HG02763 (cell line): Measurements from ENCODE around the gene MPDZ.

Source experiments
- ATAC-seq: cut with Tn5 transposase; IDR thresholded peaks from one replicate; pipeline ENCODE4 v1.9.1; 2021; ENCODE audit warnings: mild to moderate bottlenecking, moderate library complexity; ENCODE audit not compliant: unreplicated experiment

Gene MPDZ

GRCh38 chr9:13142776-13143175 is 136.7 kb downstream of the MPDZ start:
- ATAC-seq: no peak

GRCh38 chr9:13141629-13142028 is 137.9 kb downstream of the MPDZ start:
- ATAC-seq: no peak

DNA sequence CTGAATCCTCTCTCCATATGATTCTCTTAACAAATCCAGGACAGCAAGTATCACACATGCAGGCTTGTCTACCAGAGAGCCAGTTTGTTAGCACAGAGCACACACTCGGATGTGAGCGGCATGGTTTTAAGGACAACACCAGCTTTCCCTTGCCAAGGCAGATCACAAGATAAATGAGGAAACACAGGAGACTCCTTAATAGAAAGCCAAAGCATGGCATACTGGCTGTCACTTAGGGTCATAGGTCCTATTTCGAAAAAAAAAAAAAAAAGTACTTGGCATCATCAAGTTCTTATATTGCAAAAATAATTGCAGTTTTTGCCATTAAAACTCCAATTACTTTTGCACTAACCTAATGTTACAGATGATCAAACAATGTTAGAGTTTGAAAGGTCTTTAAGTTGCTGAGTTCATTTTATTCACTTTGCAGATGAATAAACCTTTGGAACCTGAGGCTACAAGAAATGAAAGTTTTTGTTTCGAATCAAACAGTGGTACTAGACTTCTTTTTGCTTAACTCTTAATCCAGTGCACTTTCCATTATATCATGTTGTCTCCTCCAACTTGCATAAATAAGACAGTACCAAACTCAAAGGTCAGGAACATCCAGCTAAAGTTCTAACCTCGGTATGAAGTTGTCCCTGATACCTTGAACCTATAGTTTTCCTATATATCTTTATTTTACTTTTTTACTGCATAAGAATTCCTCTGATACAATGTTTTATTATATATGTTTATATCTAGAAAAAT is 138.5 kb downstream of the MPDZ start:
- ATAC-seq: no peak

DNA sequence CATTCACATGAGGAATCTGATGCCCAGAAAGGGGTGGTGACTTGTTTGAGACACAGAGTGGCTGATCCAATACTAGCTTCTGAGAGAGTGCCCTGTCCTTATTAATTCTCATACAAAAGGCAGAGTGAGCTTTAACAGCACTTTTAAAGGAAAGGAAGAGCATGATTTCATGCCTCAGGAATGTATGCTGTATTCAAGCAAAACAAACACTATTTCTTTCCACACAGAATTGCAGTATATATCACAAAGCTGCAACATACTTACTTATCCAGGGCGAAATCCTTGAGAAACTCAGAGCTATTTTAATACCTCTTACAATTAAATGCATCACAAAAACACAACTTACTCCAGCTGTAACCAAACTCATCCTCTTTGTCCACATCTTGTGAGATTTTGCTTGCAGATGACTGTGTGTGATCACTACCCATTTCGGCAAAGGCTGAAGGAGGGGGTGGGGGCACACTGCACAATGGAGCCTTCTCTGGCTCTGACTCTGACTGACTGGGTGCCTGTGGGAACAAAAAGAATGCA is 139.8 kb downstream of the MPDZ start:
- ATAC-seq: no peak

DNA sequence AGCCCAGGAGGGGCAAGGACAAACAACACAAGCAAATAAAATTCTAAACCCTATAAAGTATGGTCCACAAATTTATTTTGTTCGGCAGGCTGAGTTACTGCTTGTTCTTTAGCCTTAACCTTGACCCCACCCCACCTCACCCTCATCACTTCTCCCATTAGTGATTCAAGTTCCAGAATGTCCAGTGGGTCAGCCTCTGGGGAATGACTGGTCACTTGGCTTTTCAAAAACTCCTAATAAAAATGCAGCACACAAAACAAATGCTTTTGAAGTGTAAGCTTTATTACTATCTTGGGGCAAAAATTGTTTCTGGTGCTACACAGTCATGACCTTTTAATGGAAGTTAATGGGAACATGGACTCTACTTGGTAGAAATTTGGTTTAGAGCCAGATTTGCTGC is 142.1 kb downstream of the MPDZ start:
- no peak for ATAC-seq

DNA sequence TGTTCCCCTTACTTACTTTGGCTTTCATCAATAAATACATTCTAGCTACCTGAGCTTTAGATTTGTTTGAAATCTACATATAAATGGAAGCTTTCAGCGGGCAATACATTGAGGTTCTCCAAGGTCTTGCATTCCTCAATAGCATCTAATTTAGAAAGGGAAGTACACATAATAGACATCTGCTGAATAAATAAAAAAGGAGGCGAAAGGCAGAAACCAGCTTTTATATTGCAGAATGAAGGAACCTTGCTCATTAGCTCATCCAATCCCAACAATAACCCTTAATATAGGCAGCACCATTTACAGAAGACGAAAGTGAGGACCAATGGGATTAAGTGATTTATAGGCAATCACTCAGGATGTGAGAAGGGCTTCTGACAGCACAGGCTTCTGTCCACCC is 147.5 kb downstream of the MPDZ start:
- ATAC-seq: no peak

DNA sequence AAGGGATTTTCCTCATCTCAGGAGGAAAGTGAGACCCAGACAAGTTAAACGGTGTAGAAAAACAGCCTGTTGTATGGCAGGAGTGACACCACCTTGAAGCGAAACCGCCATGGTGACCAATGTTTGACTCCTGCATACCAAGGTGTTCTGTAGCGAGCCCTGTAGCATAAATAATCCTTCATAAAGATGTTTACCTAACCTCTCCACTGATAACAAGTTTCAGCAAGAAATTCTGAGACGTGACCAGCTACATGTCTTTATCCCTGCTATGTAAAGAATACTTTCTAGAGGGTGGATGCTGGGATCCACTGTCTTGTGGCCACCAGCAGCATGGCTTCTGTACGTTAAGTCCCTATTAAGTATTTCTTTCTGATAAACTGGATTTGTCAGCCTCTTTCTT is 148.1 kb downstream of the MPDZ start:
- ATAC-seq: no peak

- ATAC-seq: no peak
These were observed 151.1 kb downstream of the MPDZ start for GRCh38 chr9:13128266-13128860.

- no peak for ATAC-seq
These were observed 152.4 kb downstream of the MPDZ start for GRCh38 chr9:13127131-13127530.

GRCh38 chr9:13125261-13125660 is 154.2 kb downstream of the MPDZ start:
- ATAC-seq: no peak

GRCh38 chr9:13122756-13123369 is 156.6 kb downstream of the MPDZ start:
- no peak for ATAC-seq

GRCh38 chr9:13118313-13118712 is 161.2 kb downstream of the MPDZ start:
- ATAC-seq: no peak

DNA sequence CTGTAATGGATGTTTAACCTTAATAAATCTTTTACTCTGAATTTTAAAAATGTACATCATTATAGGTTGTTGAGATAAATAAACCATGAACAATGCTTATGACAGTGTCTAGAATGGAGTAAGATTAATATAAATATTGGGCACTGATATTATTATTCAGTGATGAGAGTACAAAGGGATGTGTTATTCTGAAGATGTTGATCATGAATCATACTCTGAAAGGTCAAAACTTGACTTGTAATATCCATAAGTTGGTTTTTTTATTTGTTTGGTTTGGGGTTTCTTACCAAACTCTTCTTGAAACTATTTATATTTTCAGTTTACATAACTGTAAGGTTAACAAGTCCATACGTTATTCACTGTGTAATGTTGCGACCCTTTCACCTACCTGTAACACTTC is 163.2 kb downstream of the MPDZ start:
- ATAC-seq: no peak

- no peak for ATAC-seq
These were observed 165.7 kb downstream of the MPDZ start for GRCh38 chr9:13113751-13114150.

DNA sequence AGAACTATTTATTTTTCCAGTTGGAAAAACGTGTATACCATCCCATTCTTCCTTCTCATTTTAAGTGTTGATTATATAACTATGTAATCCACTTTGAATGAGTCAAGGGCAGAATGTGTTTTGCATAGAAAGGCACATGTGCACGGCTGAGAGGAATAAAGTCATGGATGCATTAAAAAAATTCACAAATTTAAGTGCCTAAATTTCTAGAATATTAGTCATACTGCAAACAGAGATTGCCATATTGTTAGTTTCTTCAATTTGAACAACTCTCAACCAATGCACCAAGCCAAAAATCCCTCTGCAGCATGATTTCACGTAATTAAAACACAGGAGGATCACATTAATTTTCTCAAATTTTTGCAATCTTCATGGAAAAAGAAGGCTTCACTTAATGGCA is 166.3 kb downstream of the MPDZ start:
- no peak for ATAC-seq

DNA sequence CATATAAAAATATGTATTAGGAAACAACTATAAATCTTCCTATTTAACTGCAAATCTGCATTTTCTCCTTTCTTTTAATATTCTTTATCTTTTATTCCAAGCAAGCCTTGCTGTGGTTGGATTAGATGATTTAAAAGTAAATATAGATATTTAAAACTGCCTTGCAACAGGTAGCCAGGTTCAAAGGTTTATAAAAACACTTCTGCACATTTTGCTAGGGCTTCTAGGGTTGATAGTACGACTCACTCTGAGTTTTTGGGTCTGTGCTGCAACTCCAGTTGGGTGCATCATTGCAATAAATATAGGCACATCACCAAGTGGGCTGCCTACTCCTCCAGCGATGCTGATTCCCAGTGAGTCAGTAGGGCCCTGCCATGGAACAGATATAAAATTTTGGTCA is 167.7 kb downstream of the MPDZ start:
- no peak for ATAC-seq

- no peak for ATAC-seq
These were observed 168.6 kb downstream of the MPDZ start for GRCh38 chr9:13110766-13111417.

- ATAC-seq: no peak
These were observed 169.7 kb downstream of the MPDZ start for GRCh38 chr9:13109781-13110180.

DNA sequence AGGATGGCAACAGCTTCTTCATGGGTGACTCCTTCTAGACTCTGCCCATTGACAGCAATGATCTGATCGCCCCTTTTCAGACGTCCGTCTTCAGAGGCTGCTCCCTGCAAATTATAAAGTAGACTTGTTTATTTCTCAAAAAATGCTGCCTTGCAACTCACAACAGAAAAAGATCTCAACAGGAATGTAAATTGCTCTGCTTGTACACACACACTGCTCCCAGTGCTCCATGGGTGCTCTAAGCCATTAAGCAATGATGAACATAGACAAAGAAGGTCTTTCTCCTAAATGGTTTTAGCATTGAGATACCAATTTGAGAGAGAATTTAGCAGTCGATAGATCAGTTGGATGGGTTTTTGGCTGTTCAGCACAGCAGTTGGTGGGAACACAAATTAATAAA is 172.5 kb downstream of the MPDZ start:
- no peak for ATAC-seq

- ATAC-seq: no peak
These were observed 178.4 kb downstream of the MPDZ start for GRCh38 chr9:13100914-13101572.

GRCh38 chr9:13095056-13095455 is 184.4 kb downstream of the MPDZ start:
- no peak for ATAC-seq
